ENCODE measurements around the gene GGTA1. TPM values are rescaled to one million over a fixed set of nuclear protein-coding genes. Genes with fewer than 3 reads are reported as not detected.

GGTA1 gene
- total and polyA plus RNA-seq, 2 of the 8 experiments (the other 6 are each of a cell fraction or from before 2014, with no cell fraction given), result not detected

- Histone ChIP-seq H2BK20ac (ENCODE audit: low read length) (no peak overlapping the region), H3K27me3 (replicated peaks in 1 of 4; ENCODE audit: control insufficient read depth in 3 of 4, extremely low read depth in 1 of 4, insufficient read depth in 3 of 4, low read length in 3 of 4) (no peaks in the 10 kb centered on the region)
These were observed 87.7 kb downstream of the GGTA1 start for GRCh38 chr9:121411993-121412392.

More at GRCh38 chr9:121411993-121412392, 87.7 kb downstream of the GGTA1 start:
- 78% methylated on average over 3 of the region's 3 CpGs; no CpG with 5 or more reads in 1 of the 2 experiments for WGBS, 2 experiments (ENCODE audit: extremely low coverage in 1 of 2, insufficient coverage in 1 of 2, insufficient read length in 1 of 2, insufficient replicate concordance in 2 of 2, low coverage in 1 of 2, low lambda C conversion rate in 2 of 2, missing lambda C conversion rate in 1 of 2)
- Histone ChIP-seq H2AFZ (ENCODE audit: low read length) (no peak overlapping the region), H2BK12ac (ENCODE audit: low read depth, low read length) (no peak overlapping the region; the same call in 1 of the 2 replicates), H3K79me2 (ENCODE audit: control insufficient read depth in 1 of 2, insufficient read depth in 2 of 2, low read length in 2 of 2) (no peaks in the 10 kb centered on the region), H2BK5ac (ENCODE audit: low read depth, low read length) (no peak overlapping the region), H3K56ac (replicated peaks; ENCODE audit: insufficient read length, low read depth, low read length) (no peak overlapping the region), H3K79me1 (ENCODE audit: low read depth, low read length) (no peaks in the 10 kb centered on the region), H3K23me2 (ENCODE audit: low read depth, low read length) (no peaks in the 10 kb centered on the region), H4K91ac (replicated peaks; ENCODE audit: insufficient read length, low read length) (no peak overlapping the region), H4K5ac (ENCODE audit: insufficient read length, low read depth, low read length) (no peak overlapping the region), H3K9ac (replicated peaks in 1 of 4; ENCODE audit: extremely low read depth in 1 of 4, low read depth in 3 of 4, low read length in 3 of 4) (no peak overlapping the region), H4K20me1 (replicated peaks in 1 of 2; ENCODE audit: control insufficient read depth in 1 of 2, insufficient read depth in 2 of 2, low read length in 2 of 2) (no peaks in the 10 kb centered on the region), H3K36me3 (ENCODE audit: control insufficient read depth in 2 of 4, insufficient read depth in 4 of 4, low read length in 3 of 4) (no peaks in the 10 kb centered on the region), H3K23ac (ENCODE audit: insufficient read length) (no peak overlapping the region), H4K8ac (ENCODE audit: extremely low read depth, insufficient read depth, low read length) (no peak overlapping the region), H2BK120ac (replicated peaks; ENCODE audit: low read depth, low read length) (no peak overlapping the region), H2BK15ac (ENCODE audit: low read length) (no peak overlapping the region), H3K27ac (ENCODE audit: low read depth, low read length) (no peak overlapping the region), H3K4me1 (replicated peaks in 1 of 4; ENCODE audit: control insufficient read depth in 3 of 4, insufficient read depth in 4 of 4, low read length in 3 of 4) (0 out of 7 replicates have a peak, but pooled peaks cover 0 to 3% (median 1%) of the 10 kb centered on the region in 4 experiments), H3K4me3 (ENCODE audit: extremely low read depth in 1 of 4, insufficient read depth in 2 of 4, low read depth in 3 of 4, low read length in 4 of 4) (no peak overlapping the region), H3K9me3 (ENCODE audit: insufficient read depth in 2 of 2, low read depth in 1 of 2, low read length in 1 of 2) (no peaks in the 10 kb centered on the region), H3K14ac (ENCODE audit: insufficient read length) (no peak overlapping the region), H3K18ac (ENCODE audit: extremely low read depth, low read length) (no peak overlapping the region), H3K4me2 (ENCODE audit: insufficient read depth in 1 of 2, low read depth in 2 of 2, low read length in 2 of 2) (no peak overlapping the region), H3K4ac (replicated peaks; ENCODE audit: insufficient read length, low read depth, low read length) (no peak overlapping the region), H2AK5ac (ENCODE audit: low read depth, low read length) (no peak overlapping the region)
- DNase-seq (ENCODE audit: low read depth in 1 of 2, low spot score in 2 of 2) (no peak), FAIRE-seq (no peak)
- POLR2A ChIA-PET (ENCODE audit: partially characterized antibody), result no interaction called here
- TF ChIP-seq POU5F1 (IDR thresholded peaks at IDR 0.05; ENCODE audit: low read depth, low read length), result no peak
- CTCF ChIA-PET (ENCODE audit: partially characterized antibody), result interaction anchor here (0.5 to 1.0 kb wide), 4 partner anchors 43 to 198 kb away, joined by 3 read pairs; no protein-coding TSS in a partner anchor

Data from H1 (cell line).